GM18505 (cell line): ENCODE measurements around the gene ZBTB9.

ENCODE experiments used
- ATAC-seq: cut with Tn5 transposase; IDR thresholded peaks from one replicate; pipeline ENCODE4 v1.9.1; 2021; ENCODE audit not compliant: unreplicated experiment
- POLR2A ChIP-seq: IDR thresholded peaks from 4 replicates; pipeline ENCODE4 v1.6.1; 2011; ENCODE audit warnings: borderline replicate concordance; ENCODE audit not compliant: insufficient read depth, insufficient read length; ENCODE audit errors: extremely low read depth

The ZBTB9 gene, protein sequence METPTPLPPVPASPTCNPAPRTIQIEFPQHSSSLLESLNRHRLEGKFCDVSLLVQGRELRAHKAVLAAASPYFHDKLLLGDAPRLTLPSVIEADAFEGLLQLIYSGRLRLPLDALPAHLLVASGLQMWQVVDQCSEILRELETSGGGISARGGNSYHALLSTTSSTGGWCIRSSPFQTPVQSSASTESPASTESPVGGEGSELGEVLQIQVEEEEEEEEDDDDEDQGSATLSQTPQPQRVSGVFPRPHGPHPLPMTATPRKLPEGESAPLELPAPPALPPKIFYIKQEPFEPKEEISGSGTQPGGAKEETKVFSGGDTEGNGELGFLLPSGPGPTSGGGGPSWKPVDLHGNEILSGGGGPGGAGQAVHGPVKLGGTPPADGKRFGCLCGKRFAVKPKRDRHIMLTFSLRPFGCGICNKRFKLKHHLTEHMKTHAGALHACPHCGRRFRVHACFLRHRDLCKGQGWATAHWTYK

DNA sequence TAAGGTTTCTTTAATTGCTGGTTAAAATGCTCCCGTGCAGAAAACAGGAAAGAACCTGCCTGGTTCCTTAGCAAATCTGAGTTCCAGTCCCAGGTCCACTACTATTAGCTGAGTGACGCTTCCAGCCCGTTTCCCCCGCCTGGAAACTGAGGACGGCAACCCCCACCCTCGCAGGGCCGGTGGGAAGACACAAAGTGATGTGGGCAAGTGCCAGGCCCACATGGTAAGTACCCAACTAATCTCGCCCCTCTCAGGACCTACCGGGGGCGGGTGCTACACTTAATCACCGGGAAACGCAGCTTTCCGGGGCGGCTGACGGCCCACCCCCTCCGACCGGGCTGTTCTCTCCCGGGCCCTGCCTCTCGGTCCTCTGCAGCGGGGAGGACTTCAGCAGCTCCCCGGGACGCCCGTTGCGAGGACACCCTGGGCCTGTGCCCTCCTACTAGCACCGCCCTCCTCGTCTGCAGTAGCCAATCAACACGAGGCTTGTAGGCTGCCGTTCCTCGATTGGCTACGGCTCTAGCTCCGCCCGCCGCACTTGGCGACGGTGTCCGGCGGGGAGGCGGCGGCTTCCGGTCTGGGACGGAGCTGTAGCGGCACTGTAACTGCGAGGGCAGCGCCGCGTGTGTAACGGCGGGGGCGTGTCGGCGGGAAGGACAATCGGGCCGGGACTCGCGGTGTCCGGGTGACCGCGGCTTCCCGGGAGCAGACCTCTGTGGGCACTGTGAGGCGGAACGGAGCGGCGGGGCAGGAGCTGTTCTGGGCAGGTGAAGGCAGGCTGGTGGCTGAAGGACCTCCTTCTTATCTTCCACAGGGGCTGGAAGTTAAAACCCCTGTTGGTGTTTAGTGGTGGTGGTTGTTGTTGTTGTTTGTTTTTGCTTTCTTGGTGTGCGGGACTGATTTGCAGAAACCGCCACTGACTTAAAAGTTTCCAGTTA lies at the start of gene ZBTB9:
Gene ZBTB9 (plus strand): TSS at position 568 of the 938 bp plus-strand sequence. CDS start 525 bp downstream, outside the sequence.
- TF ChIP-seq POLR2A, result peak; percentile 84
- peak; percentile 94 for ATAC-seq

DNA sequence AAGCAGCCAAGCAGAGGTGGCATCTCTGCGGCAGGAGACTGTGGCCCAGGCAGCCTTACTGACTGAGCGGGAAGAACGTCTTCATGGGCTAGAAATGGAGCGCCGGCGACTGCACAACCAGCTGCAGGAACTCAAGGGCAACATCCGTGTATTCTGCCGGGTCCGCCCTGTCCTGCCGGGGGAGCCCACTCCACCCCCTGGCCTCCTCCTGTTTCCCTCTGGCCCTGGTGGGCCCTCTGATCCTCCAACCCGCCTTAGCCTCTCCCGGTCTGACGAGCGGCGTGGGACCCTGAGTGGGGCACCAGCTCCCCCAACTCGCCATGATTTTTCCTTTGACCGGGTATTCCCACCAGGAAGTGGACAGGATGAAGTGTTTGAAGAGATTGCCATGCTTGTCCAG lies 49.5 kb upstream of the ZBTB9 start:
- no peak for TF ChIP-seq POLR2A
- no peak for ATAC-seq

- no peak for TF ChIP-seq POLR2A
- no peak for ATAC-seq
Observed at GRCh38 chr6:33405386-33405940, 48.9 kb upstream of the ZBTB9 start.

GRCh38 chr6:33406126-33406525 lies 48.2 kb upstream of the ZBTB9 start:
- no peak for ATAC-seq
- no peak for TF ChIP-seq POLR2A

- ATAC-seq, result no peak
- no peak for TF ChIP-seq POLR2A
Observed at GRCh38 chr6:33407132-33407718, 47.2 kb upstream of the ZBTB9 start.

- peak; percentile 48 for TF ChIP-seq POLR2A
- ATAC-seq, result peak; percentile 74
Observed at GRCh38 chr6:33410050-33410710, 44.2 kb upstream of the ZBTB9 start.

- peak; percentile 39 for ATAC-seq
- TF ChIP-seq POLR2A, result peak; percentile 54
Observed at GRCh38 chr6:33410711-33411631, 43.4 kb upstream of the ZBTB9 start, which contains the start of gene PHF1. Gene PHF1, plus strand, starts transcription at chr6:33411014. Its CDS starts 1,250 bp downstream, at chr6:33412264.

GRCh38 chr6:33411632-33412005 lies 42.8 kb upstream of the ZBTB9 start:
- ATAC-seq, result no peak
- TF ChIP-seq POLR2A, result no peak

- TF ChIP-seq POLR2A, result no peak
- ATAC-seq, result no peak
Observed at GRCh38 chr6:33412140-33413009, 42.0 kb upstream of the ZBTB9 start.

DNA sequence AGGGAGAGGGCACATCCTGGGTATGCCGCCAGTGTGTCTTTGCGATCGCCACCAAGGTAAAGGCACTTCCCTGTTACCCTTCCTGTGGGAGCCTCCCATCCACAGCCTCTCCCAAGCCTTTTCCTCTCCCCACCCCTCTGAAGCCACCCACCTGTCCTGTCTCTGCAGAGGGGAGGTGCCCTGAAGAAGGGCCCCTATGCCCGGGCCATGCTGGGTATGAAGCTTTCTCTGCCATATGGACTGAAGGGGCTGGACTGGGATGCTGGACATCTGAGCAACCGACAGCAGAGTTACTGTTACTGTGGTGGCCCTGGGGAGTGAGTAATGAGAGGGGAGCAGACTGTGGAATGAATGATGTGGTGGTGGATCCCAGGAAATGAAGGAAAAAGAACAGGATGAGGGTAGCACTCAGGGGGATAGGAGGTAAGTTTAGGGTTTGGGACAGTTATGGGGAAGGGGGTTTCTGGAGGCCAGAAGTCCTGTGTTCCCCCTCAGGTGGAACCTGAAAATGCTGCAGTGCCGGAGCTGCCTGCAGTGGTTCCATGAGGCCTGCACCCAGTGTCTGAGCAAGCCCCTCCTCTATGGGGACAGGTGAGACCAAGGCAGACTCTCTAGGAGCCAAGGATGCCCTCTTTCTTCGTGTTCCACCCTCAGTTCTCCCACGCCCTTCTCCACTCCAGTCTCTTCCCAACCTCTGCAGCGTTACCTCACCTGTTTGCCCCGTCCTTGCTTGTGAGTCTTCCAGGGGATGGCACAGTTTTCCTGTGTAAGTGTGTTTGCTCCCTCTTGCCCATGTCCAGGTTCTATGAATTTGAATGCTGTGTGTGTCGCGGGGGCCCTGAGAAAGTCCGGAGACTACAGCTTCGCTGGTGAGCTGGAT lies 40.9 kb upstream of the ZBTB9 start:
- TF ChIP-seq POLR2A, result no peak
- ATAC-seq, result no peak
